Measurements from ENCODE around the gene TESK2.
"Not testable (repeated sequence)": the region's sequence is repeated elsewhere in the genome, so short reads cannot be mapped to it uniquely, and the experiment has no call there.

Gene TESK2

GRCh38 chr1:45467353-45467752 is 23.6 kb downstream of the TESK2 start:
- not testable (repeated sequence) for DNase-seq

GRCh38 chr1:45465277-45465676 is 25.7 kb downstream of the TESK2 start:
- DNase-seq, result no peak

DNA sequence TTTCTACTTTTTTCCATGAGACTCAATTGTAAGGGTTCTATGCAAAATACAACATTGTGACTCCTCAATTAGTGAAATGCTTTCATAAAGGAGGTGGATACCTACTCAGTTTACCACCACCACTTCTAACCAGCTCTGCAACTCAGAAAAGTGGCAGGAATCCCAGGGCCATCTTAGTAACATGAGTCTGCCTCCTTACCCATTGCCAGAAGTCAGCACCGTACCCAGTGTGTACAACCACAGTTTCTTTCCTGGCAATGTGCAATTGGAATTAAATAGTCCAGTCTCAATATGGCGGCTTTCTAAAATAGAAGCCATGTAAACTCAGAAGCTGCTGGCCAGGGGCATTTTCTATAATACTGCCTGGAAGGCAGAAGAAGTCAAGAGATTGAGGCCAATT is 32.1 kb downstream of the TESK2 start:
- no peak for DNase-seq

GRCh38 chr1:45456531-45456930 is 34.4 kb downstream of the TESK2 start:
- no peak for DNase-seq

DNA sequence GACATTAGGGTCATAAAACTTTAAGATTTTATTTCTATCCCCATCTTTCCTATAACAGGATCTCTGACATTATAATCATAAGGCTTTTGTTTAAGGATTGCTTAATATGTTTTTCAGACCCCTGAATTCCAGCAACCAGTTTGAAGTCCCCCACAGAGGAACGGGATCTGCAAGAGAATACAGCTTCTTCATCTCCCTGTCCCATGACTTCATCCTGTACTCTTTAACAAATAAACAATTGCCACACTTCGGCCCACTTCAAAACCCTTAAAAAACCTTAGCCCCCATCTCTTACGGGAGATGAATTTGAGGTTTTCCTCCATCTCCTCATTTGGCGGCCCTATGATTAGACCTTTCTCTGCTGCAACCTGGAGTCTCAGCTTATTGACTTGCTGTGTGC is 35.8 kb downstream of the TESK2 start:
- no peak for DNase-seq

- DNase-seq, result no peak
Observed at GRCh38 chr1:45454464-45454863, 36.5 kb downstream of the TESK2 start.

- no peak for DNase-seq
Observed at GRCh38 chr1:45452503-45452902, 38.5 kb downstream of the TESK2 start.

DNA sequence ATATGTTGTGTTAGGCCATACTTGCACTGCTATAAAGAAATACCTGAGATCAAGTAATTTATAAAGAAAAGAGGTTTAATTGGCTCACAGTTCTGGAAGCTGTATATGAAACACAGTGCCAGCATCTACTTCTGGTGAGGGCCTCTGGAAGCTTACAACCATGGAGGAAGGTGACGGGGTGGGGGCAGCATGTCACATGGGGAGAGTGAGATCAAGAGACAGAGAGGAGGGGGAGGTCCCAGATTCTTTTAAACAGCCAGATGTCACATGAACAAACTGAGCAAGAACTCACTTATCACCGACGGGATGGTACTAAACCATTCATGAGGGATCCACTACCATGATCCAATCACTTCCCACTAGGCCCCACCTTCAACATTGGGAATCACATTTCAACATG is 42.6 kb downstream of the TESK2 start:
- no peak for DNase-seq

GRCh38 chr1:45446950-45447672 is 43.9 kb downstream of the TESK2 start:
- DNase-seq, result no peak

DNA sequence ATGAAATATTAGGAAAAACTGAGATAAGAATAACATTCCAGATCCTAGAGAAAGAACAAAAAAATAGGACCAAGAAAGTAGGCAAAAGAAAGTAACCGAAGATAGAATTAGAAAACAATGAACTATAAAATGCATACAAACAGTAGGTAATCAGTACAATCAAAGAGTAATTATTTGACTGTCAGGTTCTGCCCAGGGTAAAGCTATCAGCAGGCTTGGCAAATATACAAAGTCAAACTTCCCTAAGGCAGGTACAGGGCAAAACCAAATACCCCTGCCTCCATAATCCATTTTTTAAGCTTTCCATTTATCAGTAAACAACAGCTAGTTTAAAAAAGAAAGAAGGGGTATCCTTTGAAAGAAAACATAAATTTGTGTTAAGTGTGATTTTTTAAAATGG is 44.4 kb downstream of the TESK2 start:
- DNase-seq, result no peak

DNA sequence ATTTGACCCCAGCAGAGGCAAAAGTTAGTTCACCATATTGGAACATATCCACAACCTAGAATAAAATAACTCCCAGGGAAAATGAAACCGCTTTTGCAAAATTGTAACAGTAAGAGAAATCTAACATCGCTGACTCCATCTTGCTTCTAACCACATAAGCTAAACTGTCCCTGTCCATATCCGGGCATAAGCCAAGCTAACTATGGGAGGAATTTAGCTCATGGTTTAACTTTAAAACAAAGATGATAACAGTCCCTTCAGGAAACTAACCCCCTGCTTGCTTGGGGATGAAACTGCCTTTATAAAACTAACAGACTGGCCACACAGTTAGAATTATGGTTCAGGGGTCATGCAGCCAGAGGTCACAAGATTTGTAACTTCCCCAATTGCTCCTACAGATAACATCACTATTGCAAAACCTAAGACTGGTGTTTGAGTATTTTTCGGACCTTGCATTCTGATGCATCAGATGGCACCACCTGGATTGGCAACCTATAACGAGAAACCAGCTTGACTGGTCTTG is 46.3 kb downstream of the TESK2 start:
- DNase-seq, result no peak

- DNase-seq, result no peak
Observed at GRCh38 chr1:45443580-45444446, 47.1 kb downstream of the TESK2 start.

DNA sequence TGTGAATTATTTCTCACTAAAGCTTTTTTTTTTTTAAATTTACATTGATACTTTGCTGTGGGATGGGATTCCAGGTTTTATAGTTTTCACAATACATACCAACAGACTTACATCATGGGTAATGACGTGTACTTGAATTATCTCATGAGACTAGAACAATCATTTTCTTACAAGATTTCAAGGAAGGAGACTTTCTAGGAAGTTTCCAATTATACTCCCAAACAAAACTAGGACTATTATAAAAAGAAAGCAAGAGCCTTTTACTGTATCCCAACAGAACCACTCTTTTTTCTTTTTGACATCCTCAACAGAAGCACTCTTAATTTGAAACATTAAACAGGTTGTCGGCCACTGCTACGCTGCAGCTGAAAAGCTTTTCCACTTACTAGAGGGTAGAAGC is 48.7 kb downstream of the TESK2 start:
- no peak for DNase-seq

GRCh38 chr1:45437323-45437722 is 53.6 kb downstream of the TESK2 start:
- DNase-seq, result no peak

GRCh38 chr1:45430490-45430889 is 60.5 kb downstream of the TESK2 start:
- no peak for DNase-seq

- DNase-seq, result no peak
Observed at GRCh38 chr1:45429561-45430159, 61.3 kb downstream of the TESK2 start.

DNA sequence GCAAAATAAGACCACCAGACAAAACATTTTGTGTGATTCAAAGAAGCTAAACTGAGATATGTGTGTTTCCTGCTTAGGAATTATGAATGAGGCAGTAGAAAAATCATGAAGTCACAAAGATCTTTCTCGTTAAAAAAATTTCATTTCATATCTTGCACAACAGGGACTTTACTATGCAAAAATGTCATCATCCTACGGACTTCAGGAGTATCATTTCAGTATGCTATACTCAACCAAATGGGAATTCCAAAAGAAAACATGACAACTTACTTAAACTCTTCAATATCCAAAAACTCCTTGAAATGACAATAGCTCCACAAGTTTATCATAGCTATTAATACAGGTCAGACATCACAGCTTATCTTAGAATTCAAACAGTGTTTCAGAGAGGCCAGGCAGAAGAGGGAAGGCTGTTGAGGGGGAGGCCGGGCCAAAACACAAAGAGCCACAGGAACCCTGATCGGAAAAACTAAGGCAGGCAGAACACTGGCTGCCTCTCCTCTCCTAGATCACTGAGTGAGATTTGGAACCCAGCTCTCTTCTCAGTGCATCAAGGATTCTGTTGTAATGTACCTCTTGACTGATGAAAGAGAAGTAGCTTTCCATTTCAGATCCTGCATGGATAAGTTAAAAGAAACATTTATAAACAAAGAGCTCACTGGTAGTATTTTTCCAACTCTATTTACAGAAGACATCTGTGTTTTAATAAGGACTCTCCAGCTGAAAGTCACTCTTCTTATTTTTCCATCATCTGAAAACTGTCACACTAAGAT is 66.9 kb downstream of the TESK2 start:
- DNase-seq, result no peak

DNA sequence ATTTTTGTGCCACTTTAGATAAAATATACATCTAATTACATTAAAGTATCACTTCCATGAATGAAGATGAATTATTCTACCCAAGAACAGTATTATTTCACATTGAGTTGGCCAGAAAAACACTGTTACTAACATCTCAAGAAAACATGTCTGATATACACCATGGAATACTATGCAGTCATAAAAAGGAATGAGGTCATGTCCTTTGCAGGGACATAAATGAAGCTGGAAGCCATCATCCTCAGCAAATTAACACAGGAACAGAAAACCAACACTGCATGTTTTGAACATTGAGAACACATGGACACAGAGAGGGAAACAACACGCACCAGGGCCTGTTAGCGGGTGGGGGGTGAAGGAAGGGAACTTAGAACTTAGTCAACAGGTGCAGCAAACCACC is 69.0 kb downstream of the TESK2 start:
- no peak for DNase-seq

DNA sequence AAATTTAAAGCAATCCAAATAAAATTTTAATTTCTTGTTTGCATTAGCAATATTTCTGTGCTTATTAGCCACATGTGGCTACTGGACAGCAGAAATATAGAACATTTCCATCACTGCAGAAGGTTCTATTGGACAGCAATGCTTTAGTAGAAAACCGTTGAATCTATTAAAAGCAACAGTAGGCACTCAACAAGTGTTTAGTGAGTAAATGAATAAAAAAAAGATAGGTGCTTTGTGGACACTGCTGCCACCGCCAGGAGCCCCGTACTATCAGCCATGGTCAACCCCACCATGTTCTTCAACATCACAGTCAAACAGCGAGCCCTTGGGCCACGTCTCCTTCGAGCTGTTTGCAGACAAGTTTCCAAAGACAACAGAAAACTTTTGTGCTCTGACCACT is 76.2 kb downstream of the TESK2 start:
- DNase-seq, result no peak

- DNase-seq, result no peak
Observed at GRCh38 chr1:45412899-45413298, 78.1 kb downstream of the TESK2 start.

DNA sequence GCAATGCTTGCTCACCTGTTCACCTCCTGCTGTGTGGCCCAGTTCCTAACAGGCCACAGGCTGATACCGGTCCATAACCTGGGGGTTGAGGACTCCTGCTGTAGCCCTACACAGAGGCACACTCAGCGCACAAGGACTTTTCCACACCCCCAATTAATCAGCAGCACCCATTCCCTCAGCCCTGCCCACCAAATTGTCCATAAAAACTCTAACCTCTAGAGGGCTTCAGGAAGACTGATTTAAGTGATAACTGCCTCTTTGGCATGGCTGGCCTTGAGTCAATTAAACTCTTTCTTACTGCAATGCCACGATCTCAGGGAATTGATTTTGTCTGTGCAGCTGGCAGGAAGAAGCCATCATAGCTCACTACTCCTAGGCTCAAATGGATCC is 79.5 kb downstream of the TESK2 start:
- DNase-seq, result no peak

- DNase-seq, result no peak
Observed at GRCh38 chr1:45410850-45411509, 80.0 kb downstream of the TESK2 start.
